Astrocyte of the cerebellum (primary cell): ENCODE data around the gene TRIM6.

Experiments
- DNase-seq: peaks from one replicate; pipeline ENCODE4 v3.0.0-alpha.2; 2011; ENCODE audit warnings: low read depth
- H3K4me3 ChIP-seq: 2 replicates; pipeline ENCODE4 v1.5.1; 2011; ENCODE audit warnings: mild to moderate bottlenecking, low read depth, low read length, moderate library complexity
- CTCF ChIP-seq: IDR thresholded peaks from 2 replicates; pipeline ENCODE4 v1.5.1; 2012; ENCODE audit warnings: low read length, low read depth, moderate library complexity, mild to moderate bottlenecking; ENCODE audit errors: missing control alignments
- in situ Hi-C: cut with HindIII; loops from 2 replicates; pipeline ENCODE4 v1.10.0; 2017; ENCODE audit warnings: low sequenced_read_pairs

The TRIM6 gene

DNA sequence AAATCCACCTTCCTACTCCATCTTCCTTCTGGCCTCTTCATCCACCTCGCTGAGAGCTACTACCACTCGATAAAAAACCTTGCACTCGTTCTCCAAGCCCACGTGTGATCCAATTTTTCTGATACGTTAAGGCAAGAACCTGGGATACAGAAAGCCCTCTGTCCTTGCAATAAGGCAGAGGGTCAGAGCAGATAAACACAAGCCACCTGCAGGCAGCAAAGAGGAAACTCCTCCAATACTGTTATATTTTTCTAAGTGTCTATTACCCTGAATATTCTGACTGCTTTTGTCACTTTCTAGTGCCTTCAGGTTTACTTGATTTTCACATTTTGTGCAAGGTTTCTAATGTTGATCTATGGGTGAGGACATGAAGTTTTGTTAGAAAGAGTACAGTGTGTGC, 61.9 kb downstream of the TRIM6 start:
- in situ Hi-C loops, result no loop called here

More for the DNA sequence above, 61.9 kb downstream of the TRIM6 start:
- DNase-seq, result no peak
- TF ChIP-seq CTCF, result no peak
- no peak overlapping the region for H3K4me3 ChIP-seq
